ENCODE data around the gene LRP1-AS. TPM values are rescaled to one million over a fixed set of nuclear protein-coding genes. Genes with fewer than 3 reads are reported as not detected.

Gene LRP1-AS
- total RNA-seq = not detected

DNA sequence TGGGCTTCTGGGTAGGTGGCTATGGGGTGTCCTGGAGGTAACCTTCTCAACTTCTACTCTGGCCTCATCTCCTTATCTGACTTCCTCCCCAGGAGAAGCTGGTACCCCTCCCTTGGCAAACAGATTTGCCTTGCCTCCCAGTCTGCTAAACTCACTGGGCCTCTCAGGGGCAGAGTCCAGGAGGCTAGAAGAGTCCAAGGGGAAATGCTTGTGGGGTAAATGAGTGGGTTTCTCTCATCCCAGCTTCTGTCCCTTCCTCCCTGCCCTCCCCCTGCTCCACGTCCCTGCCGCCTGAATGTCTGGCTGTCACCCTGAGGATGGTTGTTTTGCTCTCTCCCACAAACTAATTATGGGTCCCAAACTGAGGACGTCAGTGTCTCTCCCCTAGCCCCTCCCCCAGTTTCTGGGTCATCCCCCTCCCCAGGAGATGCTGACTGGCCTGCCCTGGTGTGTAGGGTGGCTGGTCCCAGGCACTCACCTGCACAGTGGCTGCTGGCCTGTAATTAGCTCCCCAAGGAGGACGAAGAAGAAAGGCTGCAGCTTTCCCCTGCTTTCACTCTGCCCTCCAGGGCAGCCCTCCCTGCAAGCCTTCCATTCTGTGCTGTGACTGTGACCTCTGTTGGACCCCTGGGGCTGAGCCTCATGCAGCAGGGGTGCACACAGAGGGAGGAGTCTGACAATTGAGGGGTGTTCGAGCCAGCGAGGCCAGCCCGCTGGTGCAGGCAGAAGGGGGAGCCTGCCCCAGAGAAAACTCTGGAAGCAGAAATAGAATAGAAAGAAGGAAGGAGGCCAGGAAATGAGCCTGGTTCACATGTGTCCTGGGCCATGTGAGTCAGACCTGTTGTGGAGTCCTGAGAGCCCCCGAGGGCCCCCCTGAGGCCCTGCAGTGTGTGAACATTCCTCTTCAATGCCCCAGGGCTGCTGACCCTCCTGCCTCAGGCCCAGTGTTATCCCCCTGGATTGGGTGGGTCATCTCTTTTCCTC lies at the start of gene LRP1-AS:
TSS of gene LRP1-AS (minus strand) at position 659 of the 984 bp plus-strand sequence.
- TF ChIP-seq, protein P1, sequence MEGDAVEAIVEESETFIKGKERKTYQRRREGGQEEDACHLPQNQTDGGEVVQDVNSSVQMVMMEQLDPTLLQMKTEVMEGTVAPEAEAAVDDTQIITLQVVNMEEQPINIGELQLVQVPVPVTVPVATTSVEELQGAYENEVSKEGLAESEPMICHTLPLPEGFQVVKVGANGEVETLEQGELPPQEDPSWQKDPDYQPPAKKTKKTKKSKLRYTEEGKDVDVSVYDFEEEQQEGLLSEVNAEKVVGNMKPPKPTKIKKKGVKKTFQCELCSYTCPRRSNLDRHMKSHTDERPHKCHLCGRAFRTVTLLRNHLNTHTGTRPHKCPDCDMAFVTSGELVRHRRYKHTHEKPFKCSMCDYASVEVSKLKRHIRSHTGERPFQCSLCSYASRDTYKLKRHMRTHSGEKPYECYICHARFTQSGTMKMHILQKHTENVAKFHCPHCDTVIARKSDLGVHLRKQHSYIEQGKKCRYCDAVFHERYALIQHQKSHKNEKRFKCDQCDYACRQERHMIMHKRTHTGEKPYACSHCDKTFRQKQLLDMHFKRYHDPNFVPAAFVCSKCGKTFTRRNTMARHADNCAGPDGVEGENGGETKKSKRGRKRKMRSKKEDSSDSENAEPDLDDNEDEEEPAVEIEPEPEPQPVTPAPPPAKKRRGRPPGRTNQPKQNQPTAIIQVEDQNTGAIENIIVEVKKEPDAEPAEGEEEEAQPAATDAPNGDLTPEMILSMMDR (IDR thresholded peaks at IDR 0.05; ENCODE audit: low read depth) = no peak

- TF ChIP-seq, protein P1 (IDR thresholded peaks at IDR 0.05; ENCODE audit: low read depth) = no peak
Measured at GRCh38 chr12:57196956-57197355, 49.5 kb upstream of the LRP1-AS start.

DNA sequence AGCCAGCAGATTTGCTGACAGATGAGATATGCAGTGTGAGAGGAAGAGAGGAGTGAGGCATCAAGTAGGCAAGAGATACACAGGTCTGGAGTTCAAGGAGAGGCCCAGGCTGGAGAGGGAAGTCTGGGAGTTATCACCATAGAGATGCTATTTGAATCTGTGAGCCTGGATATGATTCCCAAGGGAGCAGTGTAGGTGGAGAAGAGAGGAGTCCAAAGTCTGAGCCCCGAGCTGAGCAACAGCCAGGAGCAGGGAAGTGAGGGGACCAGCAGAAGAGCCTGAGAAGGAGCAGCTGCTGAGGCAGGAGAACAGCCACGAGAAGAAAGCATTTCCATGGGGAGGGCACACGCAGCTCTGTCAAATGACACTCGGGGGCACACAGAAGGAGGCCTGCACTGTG lies 49.0 kb upstream of the LRP1-AS start:
- TF ChIP-seq, protein P1 (IDR thresholded peaks at IDR 0.05; ENCODE audit: low read depth) = no peak

DNA sequence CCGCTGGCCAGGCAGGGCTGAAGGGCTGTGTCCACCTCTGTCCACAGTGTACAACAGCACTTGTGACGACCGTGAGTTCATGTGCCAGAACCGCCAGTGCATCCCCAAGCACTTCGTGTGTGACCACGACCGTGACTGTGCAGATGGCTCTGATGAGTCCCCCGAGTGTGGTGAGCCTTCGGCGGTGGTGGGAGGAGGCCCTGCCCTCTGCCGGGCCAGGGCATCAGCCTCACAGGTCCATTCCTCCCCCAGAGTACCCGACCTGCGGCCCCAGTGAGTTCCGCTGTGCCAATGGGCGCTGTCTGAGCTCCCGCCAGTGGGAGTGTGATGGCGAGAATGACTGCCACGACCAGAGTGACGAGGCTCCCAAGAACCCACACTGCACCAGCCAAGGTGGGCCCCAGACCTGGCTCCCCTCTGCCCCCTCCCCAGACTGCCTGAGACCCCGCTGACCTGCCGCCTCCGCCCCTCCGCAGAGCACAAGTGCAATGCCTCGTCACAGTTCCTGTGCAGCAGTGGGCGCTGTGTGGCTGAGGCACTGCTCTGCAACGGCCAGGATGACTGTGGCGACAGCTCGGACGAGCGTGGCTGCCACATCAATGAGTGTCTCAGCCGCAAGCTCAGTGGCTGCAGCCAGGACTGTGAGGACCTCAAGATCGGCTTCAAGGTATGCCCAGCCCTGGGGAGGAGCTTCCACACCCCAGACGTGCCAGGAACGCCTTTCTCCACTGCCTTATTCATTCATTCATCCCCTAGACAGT lies 48.4 kb upstream of the LRP1-AS start:
- TF ChIP-seq, protein P1 (IDR thresholded peaks at IDR 0.05; ENCODE audit: low read depth) = no peak

- TF ChIP-seq, protein P1 (IDR thresholded peaks at IDR 0.05; ENCODE audit: low read depth) = no peak
Measured at GRCh38 chr12:57195186-57195585, 47.8 kb upstream of the LRP1-AS start.

GRCh38 chr12:57194253-57194652 lies 46.8 kb upstream of the LRP1-AS start:
- TF ChIP-seq, protein P1 (IDR thresholded peaks at IDR 0.05; ENCODE audit: low read depth) = no peak

- TF ChIP-seq, protein P1 (IDR thresholded peaks at IDR 0.05; ENCODE audit: low read depth) = no peak
Measured at GRCh38 chr12:57193706-57194245, 46.4 kb upstream of the LRP1-AS start.

Measured in subcutaneous adipose tissue (tissue), 4 donors.